Measurements from ENCODE around the gene GPR78.
A peak's percentile ranks its signal among the peaks of the same experiment; 100 is the strongest.
"Not testable (repeated sequence)": the region's sequence is repeated elsewhere in the genome, so short reads cannot be mapped to it uniquely, and the experiment has no call there.

Gene GPR78

DNA sequence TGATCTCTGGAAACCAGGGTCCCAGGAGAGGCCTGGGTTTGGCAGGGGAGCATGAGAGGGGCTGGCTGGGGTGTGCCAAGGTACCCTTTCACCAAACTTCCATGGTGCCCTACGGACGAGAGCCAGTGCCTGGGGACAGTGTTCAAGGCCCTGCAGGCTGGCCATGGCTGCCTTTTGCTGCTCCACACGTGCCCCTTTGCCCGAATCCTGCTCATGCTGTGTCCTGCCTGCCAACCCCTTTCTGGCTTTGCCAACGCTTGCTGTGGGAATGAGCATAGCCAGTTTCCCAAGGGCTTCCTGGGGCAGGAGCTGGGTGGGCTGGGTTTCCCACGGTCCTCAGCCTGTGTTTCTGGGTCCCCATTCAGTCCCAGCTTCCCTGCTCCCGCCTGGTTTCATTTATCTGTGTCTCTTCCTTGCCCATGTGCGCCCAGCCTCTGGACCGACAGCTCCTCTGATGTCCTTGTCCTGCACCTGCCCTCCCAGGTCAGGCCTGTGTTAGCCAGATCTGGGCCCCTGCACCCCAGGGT lies 29.7 kb downstream of the GPR78 start:
- no peak for TF ChIP-seq GATA1 (IDR thresholded peaks at IDR 0.05; ENCODE audit: low read depth, low read length)
- TF ChIP-seq POLR2A (IDR thresholded peaks at IDR 0.05; ENCODE audit: low read length), result no peak
- DNase-seq, result no peak

DNA sequence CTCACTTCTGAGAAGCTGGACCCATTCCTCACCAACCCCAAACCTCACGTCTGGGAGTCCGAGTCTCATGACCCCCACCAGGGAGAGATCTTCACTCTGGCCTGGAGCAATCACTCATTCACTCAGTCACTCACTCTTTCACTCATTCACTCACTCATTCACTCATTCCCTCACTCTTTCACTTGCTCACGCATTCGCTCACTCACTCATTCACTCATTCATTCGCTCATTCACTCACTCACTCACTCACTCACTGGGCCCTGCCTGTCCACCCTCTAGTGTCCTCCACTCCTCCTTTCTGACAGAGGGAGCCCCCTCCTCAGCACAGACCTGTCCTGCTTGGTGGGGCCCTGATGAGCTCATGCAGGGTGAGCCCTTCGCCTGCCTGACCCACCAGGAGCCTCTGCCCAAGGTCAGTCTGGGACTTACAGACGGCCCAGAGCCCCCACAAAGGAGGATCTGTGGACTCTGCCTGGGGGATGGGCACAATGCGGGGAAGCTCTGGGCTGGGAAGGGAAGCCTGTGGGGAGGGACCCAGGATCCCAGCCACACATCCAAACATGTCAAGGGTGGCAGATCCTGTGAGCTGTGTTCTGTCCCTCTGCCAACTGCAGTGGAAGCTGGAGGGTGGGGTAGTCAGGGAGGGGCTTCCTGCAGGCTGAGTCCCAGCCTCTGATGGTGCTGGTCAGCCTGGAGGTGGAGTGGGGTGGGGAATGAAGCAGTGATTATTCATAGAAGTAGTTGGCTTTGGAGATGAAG lies 30.8 kb downstream of the GPR78 start:
- TF ChIP-seq GATA1 (IDR thresholded peaks at IDR 0.05; ENCODE audit: low read depth, low read length) (no peak), POLR2A (IDR thresholded peaks at IDR 0.05; ENCODE audit: low read length) (no peak)
- DNase-seq, result no peak

DNA sequence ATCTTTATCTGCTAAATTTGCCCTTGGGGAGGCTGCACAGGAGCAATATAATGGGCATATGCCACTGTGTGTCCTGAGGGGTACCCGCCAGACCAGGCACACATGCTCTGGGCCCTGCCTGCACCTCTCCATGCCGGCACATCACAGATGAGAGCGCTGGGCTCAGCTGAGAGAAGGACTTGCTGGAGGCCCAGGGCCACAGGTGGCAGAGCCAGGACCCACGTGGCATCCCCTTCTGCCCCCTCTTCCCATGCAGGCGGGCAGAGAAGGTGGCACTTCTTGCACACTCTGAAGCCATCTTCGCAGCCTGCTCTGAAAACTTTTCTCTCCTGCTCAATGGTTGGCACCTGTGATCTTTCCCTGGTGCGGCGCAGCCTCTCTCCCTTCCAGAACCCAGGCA lies 32.5 kb downstream of the GPR78 start:
- no peak for DNase-seq
- no peak for TF ChIP-seq POLR2A (IDR thresholded peaks at IDR 0.05; ENCODE audit: low read length)
- no peak for TF ChIP-seq GATA1 (IDR thresholded peaks at IDR 0.05; ENCODE audit: low read depth, low read length)

DNA sequence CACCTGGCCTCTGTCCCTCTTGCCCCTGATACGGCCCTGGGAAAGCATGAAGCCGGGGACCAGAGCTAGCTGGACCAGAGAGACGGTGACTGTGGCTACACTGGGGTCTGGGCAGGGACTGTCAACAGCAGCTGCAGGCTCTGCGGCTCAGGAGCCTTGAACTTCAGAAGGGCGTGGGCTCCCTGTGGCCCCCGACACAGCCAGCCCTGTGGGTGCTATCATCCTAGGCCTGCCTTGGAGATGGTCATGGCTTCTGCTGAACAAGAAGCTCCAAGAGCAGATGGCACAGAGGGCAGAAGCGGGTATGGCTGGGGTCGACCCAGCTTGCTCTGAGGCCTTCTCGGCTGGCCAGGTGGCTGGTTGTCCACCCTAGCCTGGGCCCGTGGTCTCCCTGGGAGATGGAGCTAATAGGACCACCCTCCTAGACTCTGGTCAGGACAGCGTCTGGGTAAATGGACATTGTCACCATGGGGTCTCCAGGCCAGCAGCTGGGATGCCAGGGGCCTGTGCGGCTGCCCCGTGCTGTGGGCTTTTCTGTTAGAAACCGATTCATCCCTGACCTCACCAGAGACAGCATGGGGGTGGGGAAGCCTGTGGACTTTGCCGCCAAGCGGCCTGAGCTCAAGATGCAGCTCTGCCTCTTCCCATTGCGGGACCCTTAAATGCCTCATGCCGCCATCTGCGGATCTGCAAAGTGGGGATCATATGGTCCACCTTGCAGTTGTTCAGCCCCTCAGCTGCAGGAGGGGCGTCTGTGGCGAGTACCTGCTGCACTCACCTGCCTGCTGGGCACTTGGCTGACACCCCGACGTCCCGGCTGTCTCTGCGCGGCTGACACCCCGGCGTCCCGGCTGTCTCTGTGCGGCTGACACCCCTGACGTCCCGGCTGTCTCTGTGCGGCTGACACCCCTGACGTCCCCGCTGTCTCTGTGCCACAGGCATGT lies 33.5 kb downstream of the GPR78 start:
- TF ChIP-seq POLR2A (IDR thresholded peaks at IDR 0.05; ENCODE audit: low read length) (no peak), GATA1 (IDR thresholded peaks at IDR 0.05; ENCODE audit: low read depth, low read length) (no peak)
- no peak for DNase-seq

DNA sequence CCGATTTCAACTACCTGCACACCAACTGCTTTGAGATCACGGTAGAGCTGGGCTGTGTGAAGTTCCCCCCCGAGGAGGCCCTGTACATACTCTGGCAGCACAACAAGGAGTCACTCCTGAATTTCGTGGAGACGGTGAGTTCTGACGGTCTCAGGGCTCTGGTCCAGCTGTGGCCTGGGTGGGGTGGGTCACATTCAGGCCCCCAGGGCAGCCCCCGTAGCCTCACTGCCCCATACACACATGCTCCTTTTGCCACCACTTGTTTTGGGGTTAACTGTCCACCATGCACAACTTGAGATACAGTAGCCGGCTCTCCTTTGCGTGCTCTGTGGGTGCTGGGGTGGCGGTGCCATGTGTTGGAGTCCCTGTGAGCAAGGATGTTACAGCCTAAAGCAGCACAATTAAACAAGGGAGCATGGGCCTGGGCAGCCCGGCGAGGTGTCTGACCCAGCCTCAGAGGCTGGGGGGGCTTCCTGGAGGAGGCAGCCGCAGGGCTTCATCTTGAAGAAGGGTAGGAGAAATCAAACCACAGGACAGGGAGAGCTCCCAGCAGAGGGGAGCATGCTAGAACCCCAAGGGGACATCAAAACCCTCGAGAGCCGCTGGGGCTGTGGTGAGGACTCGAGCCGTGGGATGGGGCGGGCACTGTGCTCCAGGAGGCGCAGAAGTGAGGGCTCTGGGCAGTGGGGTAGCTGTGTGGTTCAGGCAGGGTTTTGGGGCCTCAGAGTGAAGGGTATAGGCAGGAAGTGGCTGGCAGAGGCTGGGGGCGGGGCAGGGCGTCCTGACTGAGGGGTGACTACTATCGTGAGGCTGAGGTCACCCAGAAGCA lies 34.4 kb downstream of the GPR78 start:
- DNase-seq, result no peak

DNA sequence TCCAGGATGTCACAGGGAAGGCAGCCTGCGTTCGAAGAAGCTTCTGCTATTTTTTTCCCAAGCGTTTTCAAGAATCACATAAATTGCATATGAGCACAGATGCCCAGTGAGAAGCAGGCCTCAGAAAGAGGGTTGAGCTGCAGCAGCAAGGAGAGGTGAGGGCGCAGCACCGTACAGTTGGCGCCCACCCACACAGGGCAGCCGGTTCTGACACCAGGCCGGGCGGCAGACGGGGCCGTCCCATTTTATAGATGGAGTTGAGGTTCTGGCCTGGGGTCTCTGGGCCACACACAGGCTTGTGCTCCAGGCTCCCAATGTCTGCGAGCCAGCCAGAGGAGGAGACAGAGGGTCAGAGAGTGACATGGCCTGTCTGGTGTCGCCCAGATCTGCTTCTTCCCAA lies 35.2 kb downstream of the GPR78 start:
- DNase-seq, result no peak
- TF ChIP-seq GATA1 (IDR thresholded peaks at IDR 0.05; ENCODE audit: low read depth, low read length), result no peak
- no peak for TF ChIP-seq POLR2A (IDR thresholded peaks at IDR 0.05; ENCODE audit: low read length)

More for the DNA sequence above, 34.4 kb downstream of the GPR78 start:
- TF ChIP-seq GATA1 (IDR thresholded peaks at IDR 0.05; ENCODE audit: low read depth, low read length) (no peak), POLR2A (IDR thresholded peaks at IDR 0.05; ENCODE audit: low read length) (no peak)

DNA sequence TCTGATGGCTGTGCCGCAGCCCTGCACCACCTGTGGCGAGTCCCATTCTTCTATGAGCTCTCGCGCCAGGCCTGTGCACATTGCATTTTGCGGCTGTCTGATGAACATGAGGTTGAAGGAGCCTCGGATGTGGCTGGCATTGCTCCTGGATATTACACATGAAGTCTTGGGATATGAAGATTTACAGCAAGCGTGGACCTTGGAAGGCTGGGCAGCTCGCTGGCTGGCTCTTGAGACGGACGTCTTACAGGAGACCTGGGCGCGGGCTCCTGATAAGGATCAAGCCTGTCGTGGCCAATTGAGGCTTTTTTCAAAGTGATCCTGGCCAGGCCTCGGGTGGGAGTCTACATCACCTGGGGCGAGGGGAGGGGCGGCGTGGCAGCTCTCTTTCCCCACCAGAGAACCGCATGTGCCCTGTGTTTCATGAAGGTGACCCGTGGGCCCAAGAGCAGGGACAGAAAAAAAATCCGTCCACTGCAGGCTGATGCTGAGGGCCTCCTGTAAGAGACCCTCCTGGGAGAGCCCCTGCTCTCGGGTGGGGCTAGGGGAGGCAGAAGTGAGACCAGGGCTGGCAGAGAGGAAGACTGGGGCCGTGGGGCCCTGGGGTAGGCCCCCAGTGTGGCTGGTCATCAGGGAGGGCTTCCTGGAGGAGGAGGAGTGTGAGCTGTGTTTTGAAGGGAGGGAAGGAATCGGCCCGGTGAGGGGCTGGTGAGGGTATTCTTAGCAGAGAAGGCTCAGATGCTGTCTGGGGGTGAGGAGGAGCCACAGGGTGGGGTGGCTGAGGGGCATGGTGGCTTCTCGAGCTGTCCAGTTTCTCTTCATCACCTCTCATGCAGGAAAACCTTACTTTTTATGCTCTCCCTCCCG lies 36.0 kb downstream of the GPR78 start:
- TF ChIP-seq GATA1 (IDR thresholded peaks at IDR 0.05; ENCODE audit: low read depth, low read length), result no peak
- TF ChIP-seq POLR2A (IDR thresholded peaks at IDR 0.05; ENCODE audit: low read length), result no peak
- DNase-seq, result no peak

DNA sequence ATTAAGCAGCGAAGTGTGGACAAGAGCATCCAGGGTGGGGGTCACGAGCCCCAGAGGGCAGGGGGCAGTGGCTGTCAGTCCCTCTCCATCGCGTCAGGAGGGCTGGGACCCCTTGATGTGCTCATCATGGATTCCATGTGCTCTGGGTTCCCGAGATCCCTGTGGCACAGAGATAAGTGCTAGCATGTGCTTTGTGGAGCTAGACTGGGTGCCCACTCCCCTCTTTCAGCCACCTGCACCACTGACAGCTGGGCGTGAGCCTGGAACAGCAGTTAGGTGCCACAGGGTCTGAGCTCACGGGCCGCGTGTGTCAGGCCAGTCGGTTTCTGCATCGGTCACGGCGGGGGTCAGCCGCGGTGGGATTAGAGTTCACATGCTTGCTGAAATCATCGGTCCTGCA lies 36.6 kb downstream of the GPR78 start:
- DNase-seq, result no peak
- no peak for TF ChIP-seq GATA1 (IDR thresholded peaks at IDR 0.05; ENCODE audit: low read depth, low read length)
- TF ChIP-seq POLR2A (IDR thresholded peaks at IDR 0.05; ENCODE audit: low read length), result no peak

DNA sequence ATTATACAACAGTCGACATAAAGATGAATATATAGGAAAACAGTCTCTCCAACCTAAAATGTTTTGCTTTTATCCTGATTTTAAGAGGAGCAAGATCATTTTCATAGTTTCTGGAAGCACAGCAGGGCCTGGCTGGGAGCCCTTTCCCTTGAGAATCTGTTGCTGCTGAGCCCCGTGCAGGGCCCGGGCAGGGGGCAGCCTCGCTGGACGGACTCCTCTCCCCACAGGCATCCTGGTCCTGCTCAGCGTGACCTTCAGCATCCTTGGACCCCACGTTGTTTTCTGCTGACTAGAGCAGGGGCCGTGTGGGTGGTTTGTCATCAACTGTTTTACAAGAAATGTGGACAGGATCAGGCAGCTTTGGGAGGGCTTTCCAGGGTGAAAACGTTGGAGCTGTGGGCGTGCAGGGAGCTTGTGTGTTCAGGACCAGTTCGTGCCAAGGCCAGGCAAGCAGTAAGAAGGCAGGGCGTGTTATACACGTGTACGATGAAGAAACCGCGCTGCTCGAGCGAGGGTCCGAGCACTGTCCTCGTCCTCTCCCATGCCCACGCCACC lies 37.4 kb downstream of the GPR78 start:
- no peak for DNase-seq
- TF ChIP-seq GATA1 (IDR thresholded peaks at IDR 0.05; ENCODE audit: low read depth, low read length), result no peak
- no peak for TF ChIP-seq POLR2A (IDR thresholded peaks at IDR 0.05; ENCODE audit: low read length)

DNA sequence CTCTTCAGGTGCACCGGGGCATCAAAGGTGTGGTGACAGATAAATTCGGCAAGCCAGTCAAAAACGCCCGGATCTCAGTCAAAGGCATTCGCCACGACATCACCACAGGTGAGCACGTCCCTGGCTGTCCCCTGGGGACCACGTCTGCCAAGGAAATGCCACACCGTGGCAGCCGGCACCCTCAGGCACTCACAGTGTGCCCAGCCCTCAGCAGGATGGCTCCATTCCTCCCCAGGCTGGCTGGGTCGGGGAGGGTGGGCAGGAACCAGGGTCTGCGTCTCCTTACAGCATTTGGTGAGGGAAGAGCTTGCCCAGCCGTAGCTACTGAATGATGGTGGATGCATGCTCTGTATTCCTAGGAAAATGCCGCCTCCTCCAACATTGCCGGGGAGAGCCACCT lies 38.2 kb downstream of the GPR78 start:
- no peak for TF ChIP-seq GATA1 (IDR thresholded peaks at IDR 0.05; ENCODE audit: low read depth, low read length)
- TF ChIP-seq POLR2A (IDR thresholded peaks at IDR 0.05; ENCODE audit: low read length), result no peak
- DNase-seq, result no peak

DNA sequence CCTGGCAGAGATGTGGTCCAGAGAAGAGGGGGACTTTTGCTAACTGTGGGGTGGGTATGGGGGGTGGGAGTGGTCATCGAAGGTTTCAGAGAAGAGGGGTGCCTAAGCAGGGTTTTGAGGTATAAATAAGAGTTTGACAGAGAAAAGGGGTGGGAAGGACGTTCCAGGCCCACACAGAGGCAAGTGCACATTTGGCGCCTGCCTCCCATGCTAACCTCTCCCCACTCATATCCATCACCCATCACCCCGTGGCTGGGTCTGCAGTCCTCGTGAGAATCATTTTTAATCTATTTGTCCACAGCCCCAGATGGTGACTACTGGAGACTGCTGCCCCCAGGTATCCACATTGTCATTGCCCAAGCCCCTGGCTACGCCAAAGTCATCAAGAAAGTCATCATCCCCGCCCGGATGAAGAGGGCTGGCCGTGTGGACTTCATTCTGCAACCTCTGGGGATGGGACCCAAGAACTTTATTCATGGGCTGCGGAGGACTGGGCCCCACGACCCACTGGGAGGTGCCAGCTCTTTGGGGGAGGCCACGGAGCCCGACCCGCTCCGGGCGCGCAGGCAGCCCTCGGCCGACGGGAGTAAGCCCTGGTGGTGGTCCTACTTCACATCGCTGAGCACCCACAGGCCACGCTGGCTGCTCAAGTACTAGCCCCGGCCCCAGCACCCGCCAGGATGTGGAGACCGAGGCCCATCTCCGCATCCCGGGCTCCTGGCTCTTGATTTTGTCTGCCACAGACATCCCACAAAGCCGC lies 38.9 kb downstream of the GPR78 start:
- no peak for TF ChIP-seq POLR2A (IDR thresholded peaks at IDR 0.05; ENCODE audit: low read length)
- TF ChIP-seq GATA1 (IDR thresholded peaks at IDR 0.05; ENCODE audit: low read depth, low read length), result no peak
- no peak for DNase-seq

DNA sequence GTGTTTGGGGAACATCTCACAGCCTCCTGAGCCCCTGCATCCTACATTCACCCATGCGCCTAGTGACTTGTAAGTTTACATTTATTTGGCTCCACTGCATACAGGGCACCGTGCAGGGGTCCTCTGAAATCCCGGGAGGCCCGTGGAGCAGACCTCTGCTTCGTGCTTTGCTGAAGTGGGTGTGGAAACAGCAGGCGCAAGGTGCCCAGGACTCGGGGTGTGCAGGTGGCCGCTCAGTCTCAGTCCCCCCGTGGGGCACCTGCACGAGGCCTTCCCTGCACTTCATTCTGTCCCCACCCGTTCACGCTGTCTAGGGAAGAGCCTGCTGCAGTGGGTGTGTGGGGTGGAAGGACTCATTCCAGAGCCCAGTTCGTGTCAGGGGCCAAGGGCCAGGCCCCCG lies 40.9 kb downstream of the GPR78 start:
- DNase-seq, result peak in 1 of 2 experiments; percentile 4

DNA sequence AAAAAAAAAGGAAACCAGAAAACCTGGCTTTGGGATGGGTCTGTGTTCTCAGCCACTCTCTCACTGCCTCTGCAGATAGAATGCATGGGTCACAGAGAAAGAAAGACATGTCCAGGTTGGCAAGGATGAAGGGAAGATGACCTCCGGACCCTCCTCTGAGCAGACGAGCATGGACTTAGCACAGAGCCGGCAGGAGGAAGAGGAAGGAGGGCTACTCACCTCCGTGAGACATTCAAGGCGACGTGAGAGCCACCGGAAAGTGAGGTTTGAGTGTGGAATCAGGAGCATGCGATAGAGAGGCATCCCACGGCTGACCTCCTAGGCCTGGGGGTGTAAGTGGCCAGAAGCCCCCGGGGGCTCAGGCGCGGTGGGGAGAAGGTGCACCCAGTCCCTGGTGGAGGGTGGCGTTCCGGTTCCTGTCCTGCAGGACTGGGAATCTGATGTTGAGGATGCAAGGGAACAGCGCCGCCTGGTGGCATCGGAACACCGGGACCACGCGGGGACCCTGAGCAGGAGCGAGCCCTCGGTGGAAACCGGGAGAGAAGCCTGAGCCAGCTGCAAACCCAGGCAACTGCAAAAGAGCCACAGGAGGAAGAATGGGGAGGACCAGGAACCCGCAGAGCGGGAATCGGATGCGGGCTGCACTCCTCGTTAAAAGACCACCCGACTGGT lies 44.5 kb downstream of the GPR78 start:
- DNase-seq, result not testable (repeated sequence)

DNA sequence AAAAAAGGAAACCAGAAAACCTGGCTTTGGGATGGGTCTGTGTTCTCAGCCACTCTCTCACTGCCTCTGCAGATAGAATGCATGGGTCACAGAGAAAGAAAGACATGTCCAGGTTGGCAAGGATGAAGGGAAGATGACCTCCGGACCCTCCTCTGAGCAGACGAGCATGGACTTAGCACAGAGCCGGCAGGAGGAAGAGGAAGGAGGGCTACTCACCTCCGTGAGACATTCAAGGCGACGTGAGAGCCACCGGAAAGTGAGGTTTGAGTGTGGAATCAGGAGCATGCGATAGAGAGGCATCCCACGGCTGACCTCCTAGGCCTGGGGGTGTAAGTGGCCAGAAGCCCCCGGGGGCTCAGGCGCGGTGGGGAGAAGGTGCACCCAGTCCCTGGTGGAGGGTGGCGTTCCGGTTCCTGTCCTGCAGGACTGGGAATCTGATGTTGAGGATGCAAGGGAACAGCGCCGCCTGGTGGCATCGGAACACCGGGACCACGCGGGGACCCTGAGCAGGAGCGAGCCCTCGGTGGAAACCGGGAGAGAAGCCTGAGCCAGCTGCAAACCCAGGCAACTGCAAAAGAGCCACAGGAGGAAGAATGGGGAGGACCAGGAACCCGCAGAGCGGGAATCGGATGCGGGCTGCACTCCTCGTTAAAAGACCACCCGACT lies 50.2 kb downstream of the GPR78 start:
- DNase-seq, result not testable (repeated sequence)

DNA sequence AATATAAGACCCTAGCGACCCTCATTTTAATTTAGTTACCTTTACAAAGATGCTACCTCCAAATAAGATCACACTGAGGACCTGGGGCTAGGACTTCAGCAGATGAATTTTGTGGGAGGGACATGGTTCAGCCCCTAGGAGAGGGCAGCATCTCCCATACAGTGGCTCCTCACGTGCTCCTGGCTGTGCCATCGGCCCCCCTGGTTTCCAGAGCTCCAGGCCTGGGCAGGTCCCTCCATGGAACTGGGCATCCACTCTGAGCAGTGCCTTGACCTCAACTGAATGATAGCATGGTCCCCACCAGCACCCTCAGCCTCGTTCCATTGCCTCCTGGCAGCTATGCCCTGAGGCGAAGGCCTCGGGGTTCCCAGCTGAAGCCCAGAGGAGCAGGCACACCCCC lies 51.7 kb downstream of the GPR78 start:
- not testable (repeated sequence) for DNase-seq

DNA sequence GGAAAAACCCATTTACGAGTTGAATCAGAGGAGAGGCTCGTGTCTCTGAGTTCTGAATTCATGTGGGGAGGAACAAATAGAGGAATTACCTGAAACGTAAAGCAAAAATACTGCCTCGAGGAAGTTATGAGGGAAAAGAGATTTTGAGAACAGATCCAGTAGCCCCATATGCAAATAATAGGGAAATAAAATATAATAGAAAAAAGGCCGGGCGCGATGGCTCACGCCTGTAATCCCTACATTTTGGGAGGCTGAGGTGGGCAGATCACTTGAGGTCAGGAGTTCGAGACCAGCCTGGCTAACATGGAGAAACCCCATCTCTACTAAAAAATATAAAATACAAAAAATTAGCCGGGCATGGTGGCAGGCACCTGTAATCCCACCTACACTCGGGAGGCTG lies 54.6 kb downstream of the GPR78 start:
- not testable (repeated sequence) for DNase-seq
